HepG2 (cell line): ENCODE data around the gene HSPA1L. TPM values are rescaled to one million over a fixed set of nuclear protein-coding genes. Genes with fewer than 3 reads are reported as not detected.

Experiments
- ARID2 ChIP-seq: sonication (generic); formaldehyde crosslinking; IDR thresholded peaks from 2 replicates; pipeline ENCODE4 v1.8.1; 2022; ENCODE audit warnings: mild to moderate bottlenecking, missing genetic modification reagents, borderline replicate concordance
- CAMTA2 ChIP-seq: sonication (generic); formaldehyde crosslinking; IDR thresholded peaks from 2 replicates; pipeline ENCODE4 v1.4.0; 2020; ENCODE audit warnings: mild to moderate bottlenecking, missing genetic modification reagents, borderline replicate concordance
- CBFB ChIP-seq: sonication (generic); formaldehyde crosslinking; IDR thresholded peaks from 2 replicates; pipeline ENCODE4 v1.4.0; 2020; ENCODE audit warnings: missing genetic modification reagents
- JARID2 ChIP-seq: sonication (generic); formaldehyde crosslinking; IDR thresholded peaks from 2 replicates; pipeline ENCODE4 v1.8.1; 2023; ENCODE audit warnings: missing genetic modification reagents, inconsistent platforms; ENCODE audit not compliant: insufficient replicate concordance
- KDM5A ChIP-seq: fragments of 200-600 bp; sonication (generic); IDR thresholded peaks from 2 replicates; pipeline ENCODE4 v1.7.0; 2018; ENCODE audit warnings: antibody characterized with exemption, mild to moderate bottlenecking, low read length, borderline replicate concordance
- ZNF441 ChIP-seq: sonication (generic); formaldehyde crosslinking; IDR thresholded peaks from 2 replicates; pipeline ENCODE4 v1.7.0; 2021; ENCODE audit warnings: missing genetic modification reagents, borderline replicate concordance
- ZNF883 ChIP-seq: sonication (generic); formaldehyde crosslinking; IDR thresholded peaks from 2 replicates; pipeline ENCODE4 v1.5.1; 2020; ENCODE audit warnings: mild to moderate bottlenecking, missing genetic modification reagents; ENCODE audit errors: not compliant biosample characterization
- ZNF891 ChIP-seq: sonication (generic); formaldehyde crosslinking; IDR thresholded peaks from 2 replicates; pipeline ENCODE4 v1.5.0; 2020; ENCODE audit warnings: mild to moderate bottlenecking, missing genetic modification reagents
- polyA plus RNA-seq, 8 experiments: library from polyadenylated mRNA; depleted of rRNA in 3 of 8; stranded (reverse) in 7 of 8; unstranded in 1 of 8; fragments of >200 nt; fragmentation: Illumina TruSeq in 4 of 8; extraction: Trizol in 4 of 8; gene quantifications; 2 replicates each; pipeline versions ENCODE4 v1.2.1 to v1.2.3, GENCODE V29; 2011 to 2016; ENCODE audit warnings: low read depth in 4 of 8, missing spikeins in 1 of 8, mixed read lengths in 1 of 8; ENCODE audit not compliant: insufficient read depth in 1 of 8
- total RNA-seq, 5 experiments: library from RNA; depleted of rRNA; stranded (reverse); fragments of >200 nt; fragmentation: Illumina TruSeq; extraction: Trizol; gene quantifications; 2 replicates each; pipeline ENCODE4 v1.2.3, GENCODE V29; 2016; ENCODE audit warnings: low read depth in 1 of 5
- TF ChIP-seq, protein P1 (sequence below): sonication (generic); formaldehyde crosslinking; IDR thresholded peaks from 2 replicates; pipeline ENCODE4 v1.4.0; 2020; ENCODE audit warnings: mild to moderate bottlenecking, missing genetic modification reagents
- TF ChIP-seq, protein P2 (sequence below): sonication (generic); formaldehyde crosslinking; IDR thresholded peaks from 2 replicates; pipeline ENCODE4 v1.4.0; 2020; ENCODE audit warnings: missing genetic modification reagents
- TF ChIP-seq, protein P3 (sequence below): IDR thresholded peaks from 2 replicates; pipeline ENCODE4 v1.6.1; 2016; ENCODE audit warnings: mild to moderate bottlenecking

HSPA1L gene
- total and polyA plus RNA-seq, 2 of the 13 experiments (the other 11 are each of a cell fraction or from before 2014, with no cell fraction given) = 0.55 to 1.0 TPM

DNA sequence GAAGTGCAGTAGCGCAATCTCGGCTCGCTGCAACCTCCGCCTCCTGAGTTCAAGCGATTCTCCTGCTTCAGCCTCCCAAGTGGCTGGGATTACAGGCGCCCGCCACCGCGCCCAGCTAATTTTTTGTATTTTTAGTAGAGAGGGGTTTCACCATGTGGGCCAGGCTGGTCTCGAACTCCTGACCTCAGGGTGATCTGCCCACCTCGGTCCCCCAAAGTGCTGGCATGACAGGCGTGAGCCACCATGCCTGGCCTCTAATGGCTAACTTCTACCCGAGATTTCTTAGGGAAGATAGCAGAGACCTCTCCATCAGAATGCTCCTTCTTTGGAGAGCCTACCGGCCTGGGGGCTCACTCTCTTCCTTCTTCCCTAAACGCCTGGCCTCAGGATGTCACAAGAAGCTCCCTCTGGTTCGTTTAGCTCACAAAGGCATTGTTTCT lies 49.1 kb upstream of the HSPA1L start (continued):
- TF ChIP-seq, protein P1, sequence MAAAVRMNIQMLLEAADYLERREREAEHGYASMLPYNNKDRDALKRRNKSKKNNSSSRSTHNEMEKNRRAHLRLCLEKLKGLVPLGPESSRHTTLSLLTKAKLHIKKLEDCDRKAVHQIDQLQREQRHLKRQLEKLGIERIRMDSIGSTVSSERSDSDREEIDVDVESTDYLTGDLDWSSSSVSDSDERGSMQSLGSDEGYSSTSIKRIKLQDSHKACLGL = 0 out of 2 replicates have a peak, but pooled peaks have one; percentile 24
- TF ChIP-seq JARID2 (peak; percentile 14), ZNF883 (CRISPR knock-in tag) (peak; percentile 2), CBFB (CRISPR knock-in tag) (0 out of 2 replicates have a peak, but pooled peaks have one; percentile 3), ZNF441 (peak; percentile 6; the same call in 1 of the 2 replicates), ARID2 (CRISPR knock-in tag) (0 out of 2 replicates have a peak, but pooled peaks have one; percentile 6), CAMTA2 (peak; percentile 11; the same call in 1 of the 2 replicates), ZNF891 (peak; percentile 24; the same call in 1 of the 2 replicates), KDM5A (peak; percentile 19; the same call in 1 of the 2 replicates)
- TF ChIP-seq, protein P2, sequence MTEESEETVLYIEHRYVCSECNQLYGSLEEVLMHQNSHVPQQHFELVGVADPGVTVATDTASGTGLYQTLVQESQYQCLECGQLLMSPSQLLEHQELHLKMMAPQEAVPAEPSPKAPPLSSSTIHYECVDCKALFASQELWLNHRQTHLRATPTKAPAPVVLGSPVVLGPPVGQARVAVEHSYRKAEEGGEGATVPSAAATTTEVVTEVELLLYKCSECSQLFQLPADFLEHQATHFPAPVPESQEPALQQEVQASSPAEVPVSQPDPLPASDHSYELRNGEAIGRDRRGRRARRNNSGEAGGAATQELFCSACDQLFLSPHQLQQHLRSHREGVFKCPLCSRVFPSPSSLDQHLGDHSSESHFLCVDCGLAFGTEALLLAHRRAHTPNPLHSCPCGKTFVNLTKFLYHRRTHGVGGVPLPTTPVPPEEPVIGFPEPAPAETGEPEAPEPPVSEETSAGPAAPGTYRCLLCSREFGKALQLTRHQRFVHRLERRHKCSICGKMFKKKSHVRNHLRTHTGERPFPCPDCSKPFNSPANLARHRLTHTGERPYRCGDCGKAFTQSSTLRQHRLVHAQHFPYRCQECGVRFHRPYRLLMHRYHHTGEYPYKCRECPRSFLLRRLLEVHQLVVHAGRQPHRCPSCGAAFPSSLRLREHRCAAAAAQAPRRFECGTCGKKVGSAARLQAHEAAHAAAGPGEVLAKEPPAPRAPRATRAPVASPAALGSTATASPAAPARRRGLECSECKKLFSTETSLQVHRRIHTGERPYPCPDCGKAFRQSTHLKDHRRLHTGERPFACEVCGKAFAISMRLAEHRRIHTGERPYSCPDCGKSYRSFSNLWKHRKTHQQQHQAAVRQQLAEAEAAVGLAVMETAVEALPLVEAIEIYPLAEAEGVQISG (CRISPR knock-in tag) = 0 out of 2 replicates have a peak, but pooled peaks have one; percentile 44
- TF ChIP-seq, protein P3, sequence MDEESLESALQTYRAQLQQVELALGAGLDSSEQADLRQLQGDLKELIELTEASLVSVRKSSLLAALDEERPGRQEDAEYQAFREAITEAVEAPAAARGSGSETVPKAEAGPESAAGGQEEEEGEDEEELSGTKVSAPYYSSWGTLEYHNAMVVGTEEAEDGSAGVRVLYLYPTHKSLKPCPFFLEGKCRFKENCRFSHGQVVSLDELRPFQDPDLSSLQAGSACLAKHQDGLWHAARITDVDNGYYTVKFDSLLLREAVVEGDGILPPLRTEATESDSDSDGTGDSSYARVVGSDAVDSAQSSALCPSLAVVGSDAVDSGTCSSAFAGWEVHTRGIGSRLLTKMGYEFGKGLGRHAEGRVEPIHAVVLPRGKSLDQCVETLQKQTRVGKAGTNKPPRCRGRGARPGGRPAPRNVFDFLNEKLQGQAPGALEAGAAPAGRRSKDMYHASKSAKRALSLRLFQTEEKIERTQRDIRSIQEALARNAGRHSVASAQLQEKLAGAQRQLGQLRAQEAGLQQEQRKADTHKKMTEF (CRISPR knock-in tag) = peak; percentile 2; the same call in 1 of the 2 replicates
- TF ChIP-seq, all 625 proteins: peak for 19; not testable (repeated sequence) for 606
